NCI-H2196 treated with DMSO at 0.1 percent for 48 hours (cell line): Measurements from ENCODE around the gene ACBD4.

Experiments used
- DNase-seq: peaks from one replicate; lab custom pipeline; 2025; ENCODE audit not compliant: unreplicated experiment; lab: John Stamatoyannopoulos, UW

ACBD4 gene

DNA sequence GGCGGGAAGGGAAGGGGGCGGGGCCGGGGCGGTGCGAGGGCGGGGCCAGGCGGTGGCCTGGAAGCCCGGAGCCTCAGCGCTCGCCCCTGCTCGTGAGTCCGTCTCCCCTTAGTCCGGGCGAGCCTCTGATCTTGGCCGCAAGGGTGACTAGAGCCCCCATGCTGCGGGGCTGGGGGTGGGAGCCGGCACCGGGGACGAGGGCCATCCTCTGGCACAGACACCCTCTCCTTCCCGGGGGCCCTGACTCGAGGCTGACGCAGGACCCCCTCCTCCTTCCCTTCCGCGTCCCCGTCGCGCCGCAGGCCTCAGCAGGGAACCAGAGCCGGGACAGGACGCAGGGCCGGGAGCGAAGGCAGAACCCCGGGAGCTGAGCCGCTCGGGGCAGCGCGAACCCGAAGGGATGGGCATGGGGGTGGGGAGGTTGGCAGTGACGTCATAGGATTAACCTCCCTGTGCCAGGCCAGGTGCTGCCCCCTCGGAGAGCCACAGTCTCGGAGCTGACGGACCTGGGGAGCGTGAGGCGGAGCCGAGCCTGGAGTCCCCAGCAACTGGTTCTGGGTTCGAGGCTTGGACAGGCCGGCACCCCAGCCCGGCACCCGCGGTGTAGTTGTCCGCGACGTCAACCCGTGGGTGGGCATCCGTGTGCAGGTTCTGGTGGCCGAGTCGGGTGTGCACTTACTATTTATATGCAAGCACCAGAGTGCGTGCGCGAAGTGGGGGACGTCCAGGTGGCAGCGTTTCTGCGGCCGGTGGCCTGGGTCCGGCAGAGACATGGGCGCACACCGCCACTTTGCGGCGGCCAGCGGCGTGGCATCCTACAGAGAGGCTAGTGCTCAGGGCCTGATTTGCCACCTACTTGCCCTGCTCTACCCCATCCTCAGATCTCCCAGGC, 2.7 kb upstream of the ACBD4 start:
- peak; percentile 52 for DNase-seq

GRCh38 chr17:45135978-45136791, 698 bp downstream of the ACBD4 start:
- no peak for DNase-seq

GRCh38 chr17:45136846-45137560, 1.5 kb downstream of the ACBD4 start:
- no peak for DNase-seq

DNA sequence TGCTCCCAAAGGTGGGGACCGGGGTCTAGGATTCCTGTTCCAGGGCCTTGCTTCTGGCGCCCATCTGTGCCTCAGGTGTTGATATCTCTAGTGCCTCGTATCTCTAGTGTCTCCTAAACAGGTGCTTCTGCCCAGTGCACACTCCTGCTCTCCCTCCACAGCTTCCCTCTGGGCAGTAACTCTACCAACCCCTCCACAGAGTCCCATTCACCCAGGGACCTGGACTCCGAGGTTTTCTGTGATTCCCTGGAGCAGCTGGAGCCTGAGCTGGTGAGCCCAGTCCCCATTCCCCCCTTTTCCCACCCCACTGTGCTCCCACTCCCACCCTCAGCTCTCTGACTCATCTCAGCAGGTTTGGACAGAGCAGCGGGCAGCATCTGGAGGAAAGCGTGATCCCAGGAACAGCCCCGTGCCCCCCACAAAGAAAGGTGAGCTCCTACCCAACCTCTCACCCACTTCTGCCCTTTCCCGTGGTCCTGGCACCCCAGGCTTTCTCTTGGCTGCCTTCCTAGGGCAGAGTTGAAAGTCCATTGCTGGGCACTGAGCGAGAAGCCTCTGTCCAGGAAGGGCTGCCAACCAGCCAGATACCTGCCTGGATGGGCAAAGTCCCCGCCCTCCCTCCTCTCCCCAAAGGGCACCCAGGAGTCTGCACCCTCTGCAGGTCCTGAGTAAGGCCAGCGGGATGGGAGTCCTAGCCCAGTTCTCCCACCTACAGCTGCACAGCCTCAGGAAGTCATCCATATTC, 2.2 kb downstream of the ACBD4 start:
- no peak for DNase-seq

DNA sequence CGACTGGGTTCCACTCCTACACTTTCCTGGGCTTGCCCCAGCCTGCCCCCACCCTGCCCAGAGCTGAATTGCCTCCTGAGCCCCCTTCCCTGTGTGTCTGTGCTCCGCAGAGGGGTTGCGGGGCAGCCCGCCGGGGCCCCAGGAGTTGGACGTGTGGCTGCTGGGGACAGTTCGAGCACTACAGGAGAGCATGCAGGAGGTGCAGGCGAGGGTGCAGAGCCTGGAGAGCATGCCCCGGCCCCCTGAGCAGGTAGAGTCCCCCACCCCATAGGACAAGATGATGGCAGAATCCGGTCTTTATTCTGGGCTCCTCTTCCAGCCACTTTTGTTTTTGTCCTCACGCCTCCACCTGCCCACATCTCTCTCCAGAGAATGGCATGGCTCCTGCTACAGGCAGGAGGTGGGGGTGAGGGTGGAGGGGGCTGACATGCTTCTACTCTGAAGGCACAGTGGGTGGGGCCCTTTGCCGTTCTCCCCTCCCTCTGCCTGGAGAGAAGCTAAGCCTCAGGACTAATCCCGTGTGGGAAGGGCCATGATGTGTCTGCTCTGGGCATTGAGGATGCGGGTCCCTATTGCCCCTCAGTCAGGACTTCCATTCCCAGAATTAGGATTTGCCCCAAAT, 3.5 kb downstream of the ACBD4 start:
- DNase-seq, result no peak

DNA sequence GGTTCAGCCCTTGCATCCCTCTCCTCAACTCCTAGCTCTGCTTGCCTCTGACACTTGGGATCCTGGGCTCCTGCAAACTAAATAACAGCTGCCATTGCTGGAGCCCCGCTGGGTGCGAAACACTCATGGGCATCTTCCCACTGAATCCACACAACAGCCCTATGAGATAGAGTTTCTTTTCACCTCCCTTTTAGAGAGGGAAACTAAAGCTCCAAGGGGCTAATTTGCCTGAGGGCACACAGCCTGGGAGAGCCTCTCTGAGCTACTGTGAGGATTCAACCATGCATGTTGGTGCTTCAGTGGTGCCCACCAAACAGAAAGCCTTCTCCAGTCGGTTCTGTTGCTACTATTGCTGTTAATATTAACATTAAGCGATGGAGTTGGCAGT, 4.0 kb downstream of the ACBD4 start:
- no peak for DNase-seq

DNA sequence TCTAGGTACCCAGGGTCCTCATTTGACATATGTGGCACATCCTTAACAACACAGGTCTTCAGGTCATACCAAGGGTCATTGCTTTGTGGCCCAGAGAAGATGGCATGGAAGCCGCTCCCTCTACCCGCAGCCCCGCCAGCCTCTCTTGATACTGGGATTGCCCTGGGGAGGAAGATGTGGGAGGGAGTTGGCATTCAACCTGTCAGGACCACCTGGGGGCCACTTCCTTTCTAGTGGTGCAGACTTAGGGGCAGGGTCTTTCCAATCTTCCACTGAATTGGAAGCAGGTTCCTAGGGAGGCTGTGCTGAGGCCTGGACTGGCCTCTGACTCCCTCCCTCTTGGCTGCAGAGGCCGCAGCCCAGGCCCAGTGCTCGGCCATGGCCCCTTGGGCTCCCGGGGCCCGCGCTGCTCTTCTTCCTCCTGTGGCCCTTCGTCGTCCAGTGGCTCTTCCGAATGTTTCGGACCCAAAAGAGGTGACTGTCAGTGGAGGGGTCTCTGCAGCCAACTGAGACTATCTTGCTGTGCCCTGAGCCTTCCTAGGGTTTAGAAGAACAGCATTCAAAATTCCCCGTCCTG, 7.7 kb downstream of the ACBD4 start:
- DNase-seq, result no peak

GRCh38 chr17:45143767-45144198, 8.3 kb downstream of the ACBD4 start:
- no peak for DNase-seq

- DNase-seq, result no peak
Observed at GRCh38 chr17:45144199-45145034, 8.9 kb downstream of the ACBD4 start.

- DNase-seq, result no peak
Observed at GRCh38 chr17:45145035-45145389, 9.5 kb downstream of the ACBD4 start.

DNA sequence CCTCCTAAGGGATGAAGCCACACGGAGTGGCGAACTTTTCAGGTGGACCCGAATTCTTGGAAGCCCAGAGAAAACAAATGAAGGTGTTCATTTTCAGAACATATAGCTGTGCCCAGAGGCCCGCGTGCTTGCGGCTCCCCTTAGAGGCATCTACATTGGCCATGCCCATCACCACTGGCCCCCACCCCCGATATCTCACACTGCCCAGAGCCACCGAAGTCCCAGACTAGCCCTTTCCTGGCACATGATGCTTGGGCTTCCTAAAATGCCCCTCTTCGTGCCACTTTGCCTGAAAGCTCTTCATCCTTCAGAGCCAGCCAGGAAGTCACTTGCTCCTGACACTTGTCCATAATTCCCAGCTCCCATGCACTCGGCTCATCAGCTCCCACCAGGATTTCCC, 10.7 kb downstream of the ACBD4 start:
- no peak for DNase-seq

- no peak for DNase-seq
Observed at GRCh38 chr17:45146592-45146889, 11.1 kb downstream of the ACBD4 start.

- peak; percentile 44 for DNase-seq
Observed at GRCh38 chr17:45146890-45147580, 11.5 kb downstream of the ACBD4 start.

GRCh38 chr17:45147581-45148182, 12.2 kb downstream of the ACBD4 start:
- DNase-seq, result peak; percentile 84

DNA sequence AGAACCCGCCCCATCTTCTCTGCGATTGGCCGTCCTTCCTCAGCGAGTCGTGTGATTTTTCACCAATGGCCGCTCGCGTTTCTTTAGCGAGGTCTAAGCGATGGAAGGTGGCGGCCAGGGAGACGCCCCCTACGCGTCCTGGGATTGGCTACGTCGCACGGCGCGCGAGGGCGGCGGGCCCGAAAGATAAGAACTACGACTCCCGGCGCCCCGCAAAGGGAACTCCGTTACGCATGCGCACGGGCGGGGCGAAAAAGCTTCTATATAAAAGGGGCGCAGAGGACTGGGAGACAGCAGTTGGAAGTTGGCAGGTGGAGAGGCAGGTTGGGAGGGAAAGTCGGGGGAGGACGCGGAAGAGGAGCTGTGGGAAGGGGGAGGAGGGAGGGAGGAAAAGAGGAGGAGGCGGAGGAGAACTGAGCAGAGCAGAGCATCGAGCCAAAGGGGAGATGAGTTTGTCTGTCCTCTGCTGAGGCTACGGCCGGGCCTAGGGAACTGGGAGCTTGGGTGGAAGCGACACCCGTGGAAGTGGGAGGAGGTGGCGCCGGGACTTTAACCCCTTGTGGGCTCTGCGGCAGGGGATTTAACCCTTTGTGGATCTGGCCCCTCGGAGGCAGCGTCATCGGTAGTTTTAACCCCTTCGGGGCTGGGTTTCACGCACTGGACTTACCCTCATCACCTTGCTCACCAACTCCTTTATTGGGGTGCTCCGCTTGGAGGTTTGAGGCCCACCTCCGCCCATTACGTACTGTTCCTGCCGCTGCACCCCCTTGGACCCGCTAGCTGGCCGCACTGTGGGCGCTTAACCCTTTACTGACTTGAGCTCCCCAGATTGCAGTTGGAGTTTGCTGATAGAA, 12.9 kb downstream of the ACBD4 start, which contains the start of gene HEXIM1:
Gene HEXIM1, plus strand, starts transcription at position 293 of the 854 bp plus-strand sequence. CDS start 716 bp downstream, outside the sequence.
- DNase-seq, result peak; percentile 98

GRCh38 chr17:45149037-45149668, 13.7 kb downstream of the ACBD4 start:
- DNase-seq, result peak; percentile 67
